Stomach smooth muscle (tissue), 2 donors: Measurements from ENCODE around the gene GHRH.

Experiments used
- H3K27ac ChIP-seq: one replicate; pipeline ENCODE4 v1.7.0; 2013; ENCODE audit warnings: mild to moderate bottlenecking, low read length, inconsistent platforms
- H3K27me3 ChIP-seq, 2 donors: one replicate each; pipeline ENCODE4 v1.7.0; 2013; ENCODE audit warnings: low read length in 2 of 2; ENCODE audit not compliant: insufficient read depth in 2 of 2, control insufficient read depth in 1 of 2
- H3K36me3 ChIP-seq, 2 donors: one replicate each; pipeline ENCODE4 v1.7.0; 2013; ENCODE audit warnings: low read length in 2 of 2; ENCODE audit not compliant: control insufficient read depth in 2 of 2, insufficient read depth in 2 of 2
- H3K4me1 ChIP-seq: one replicate; pipeline ENCODE4 v1.7.0; 2013; ENCODE audit warnings: low read length; ENCODE audit not compliant: control insufficient read depth, insufficient read depth
- H3K4me3 ChIP-seq, 2 donors: one replicate each; pipeline ENCODE4 v1.7.0; 2013; ENCODE audit warnings: low read length in 2 of 2
- H3K9ac ChIP-seq, 2 donors: one replicate each; pipeline ENCODE4 v1.7.0; 2013; ENCODE audit warnings: low read length in 2 of 2, mild to moderate bottlenecking in 1 of 2
- H3K9me3 ChIP-seq, 2 donors: one replicate each; pipeline ENCODE4 v1.7.0; 2013; ENCODE audit warnings: low read length in 2 of 2; ENCODE audit not compliant: control insufficient read depth in 2 of 2
- donor health status: healthy.
- donor health status: Pancreatic carcinoma.

The GHRH gene

GRCh38 chr20:37290158-37290810, 28.7 kb upstream of the GHRH start:
- H3K4me3 ChIP-seq = peak overlapping the region; percentile 61 to 94
- H3K27ac ChIP-seq = peak overlapping the region; percentile 93
- no peaks in the 10 kb centered on the region for H3K27me3 ChIP-seq
- peaks cover 3 to 8% of the 10 kb centered on the region in 2 donors for H3K36me3 ChIP-seq
- peaks cover 18% of the 10 kb centered on the region for H3K4me1 ChIP-seq
- no peaks in the 10 kb centered on the region for H3K9me3 ChIP-seq
- H3K9ac ChIP-seq = peak overlapping the region; percentile 87 to 99

- Histone ChIP-seq H3K4me3 (no peak overlapping the region), H3K36me3 (peaks cover 3 to 4% of the 10 kb centered on the region in 2 donors), H3K4me1 (peaks cover 5% of the 10 kb centered on the region), H3K9ac (no peak overlapping the region), H3K9me3 (no peaks in the 10 kb centered on the region), H3K27ac (no peak overlapping the region), H3K27me3 (peaks cover 0 to 2% of the 10 kb centered on the region in 2 donors)
Observed at GRCh38 chr20:37288091-37288490, 26.5 kb upstream of the GHRH start.

- Histone ChIP-seq H3K27ac (no peak overlapping the region), H3K27me3 (peaks cover 0 to 2% of the 10 kb centered on the region in 2 donors), H3K4me3 (no peak overlapping the region), H3K9ac (no peak overlapping the region), H3K4me1 (peaks cover 5% of the 10 kb centered on the region), H3K36me3 (no peaks in the 10 kb centered on the region), H3K9me3 (no peaks in the 10 kb centered on the region)
Observed at GRCh38 chr20:37285664-37286374, 24.2 kb upstream of the GHRH start.

- Histone ChIP-seq H3K4me1 (no peaks in the 10 kb centered on the region), H3K9ac (no peak overlapping the region), H3K9me3 (no peaks in the 10 kb centered on the region), H3K4me3 (no peak overlapping the region), H3K27me3 (peaks cover 0 to 5% of the 10 kb centered on the region in 2 donors), H3K36me3 (no peaks in the 10 kb centered on the region), H3K27ac (no peak overlapping the region)
Observed at GRCh38 chr20:37284691-37285161, 23.1 kb upstream of the GHRH start.

- Histone ChIP-seq H3K27ac (no peak overlapping the region), H3K4me3 (no peak overlapping the region), H3K9ac (no peak overlapping the region), H3K36me3 (no peaks in the 10 kb centered on the region), H3K9me3 (no peaks in the 10 kb centered on the region), H3K4me1 (no peaks in the 10 kb centered on the region), H3K27me3 (peaks cover 0 to 5% of the 10 kb centered on the region in 2 donors)
Observed at GRCh38 chr20:37283530-37284195, 22.0 kb upstream of the GHRH start.

- Histone ChIP-seq H3K9ac (no peak overlapping the region), H3K27ac (no peak overlapping the region), H3K4me3 (no peak overlapping the region), H3K36me3 (no peaks in the 10 kb centered on the region), H3K27me3 (peaks cover 0 to 5% of the 10 kb centered on the region in 2 donors), H3K9me3 (no peaks in the 10 kb centered on the region), H3K4me1 (no peaks in the 10 kb centered on the region)
Observed at GRCh38 chr20:37282556-37282955, 20.9 kb upstream of the GHRH start.

GRCh38 chr20:37280403-37280802, 18.8 kb upstream of the GHRH start:
- Histone ChIP-seq H3K4me1 (peaks cover 7% of the 10 kb centered on the region), H3K4me3 (no peak overlapping the region), H3K36me3 (no peaks in the 10 kb centered on the region), H3K9me3 (no peaks in the 10 kb centered on the region), H3K27ac (no peak overlapping the region), H3K27me3 (peaks cover 0 to 5% of the 10 kb centered on the region in 2 donors), H3K9ac (no peak overlapping the region)

- Histone ChIP-seq H3K27ac (no peak overlapping the region), H3K4me1 (peaks cover 7% of the 10 kb centered on the region), H3K9ac (peak overlapping the region in 1 of 2 donors; percentile 21), H3K9me3 (no peaks in the 10 kb centered on the region), H3K36me3 (no peaks in the 10 kb centered on the region), H3K27me3 (peaks cover 0 to 4% of the 10 kb centered on the region in 2 donors), H3K4me3 (no peak overlapping the region)
Observed at GRCh38 chr20:37279820-37280219, 18.2 kb upstream of the GHRH start.

GRCh38 chr20:37278966-37279590, 17.5 kb upstream of the GHRH start:
- H3K9ac ChIP-seq = no peak overlapping the region
- H3K27me3 ChIP-seq = peaks cover 0 to 2% of the 10 kb centered on the region in 2 donors
- peaks cover 7% of the 10 kb centered on the region for H3K4me1 ChIP-seq
- no peak overlapping the region for H3K27ac ChIP-seq
- no peak overlapping the region for H3K4me3 ChIP-seq
- no peaks in the 10 kb centered on the region for H3K36me3 ChIP-seq
- H3K9me3 ChIP-seq = no peaks in the 10 kb centered on the region

- Histone ChIP-seq H3K4me3 (peak overlapping the region in 1 of 2 donors; percentile 29), H3K9me3 (no peaks in the 10 kb centered on the region), H3K36me3 (no peaks in the 10 kb centered on the region), H3K4me1 (peaks cover 7% of the 10 kb centered on the region), H3K9ac (no peak overlapping the region), H3K27me3 (peaks cover 0 to 2% of the 10 kb centered on the region in 2 donors), H3K27ac (no peak overlapping the region)
Observed at GRCh38 chr20:37277253-37277593, 15.6 kb upstream of the GHRH start.
